WTC11 (cell line): Measurements from ENCODE around the gene TMEM97.

ENCODE experiments used
- CTCF ChIP-seq: fragments of 200-600 bp; IDR thresholded peaks from 2 replicates; pipeline ENCODE4 v1.8.0; 2022; ENCODE audit warnings: antibody characterized with exemption
- ETV6 ChIP-seq: sonication (generic); formaldehyde crosslinking; IDR thresholded peaks from 2 replicates; pipeline ENCODE4 v1.8.1; 2022; ENCODE audit warnings: mild to moderate bottlenecking, missing genetic modification reagents
- HMGXB4 ChIP-seq: sonication (generic); formaldehyde crosslinking; IDR thresholded peaks from 2 replicates; pipeline ENCODE4 v1.8.1; 2023; ENCODE audit warnings: mild to moderate bottlenecking, moderate library complexity, missing genetic modification reagents
- TEAD1 ChIP-seq: sonication (generic); formaldehyde crosslinking; IDR thresholded peaks from 2 replicates; pipeline ENCODE4 v1.8.0; 2022; ENCODE audit warnings: mild to moderate bottlenecking, missing genetic modification reagents
- TF ChIP-seq, protein P1 (sequence below): sonication (generic); formaldehyde crosslinking; IDR thresholded peaks from 2 replicates; pipeline ENCODE4 v1.8.1; 2023; ENCODE audit warnings: mild to moderate bottlenecking, missing genetic modification reagents, moderate library complexity
- TF ChIP-seq, protein P2 (sequence below): fragments of 250-450 bp; sonication (Bioruptor Pico); IDR thresholded peaks from 2 replicates; pipeline ENCODE4 v1.9.0; 2021; ENCODE audit warnings: mild to moderate bottlenecking, borderline replicate concordance

- TF ChIP-seq, protein P1, sequence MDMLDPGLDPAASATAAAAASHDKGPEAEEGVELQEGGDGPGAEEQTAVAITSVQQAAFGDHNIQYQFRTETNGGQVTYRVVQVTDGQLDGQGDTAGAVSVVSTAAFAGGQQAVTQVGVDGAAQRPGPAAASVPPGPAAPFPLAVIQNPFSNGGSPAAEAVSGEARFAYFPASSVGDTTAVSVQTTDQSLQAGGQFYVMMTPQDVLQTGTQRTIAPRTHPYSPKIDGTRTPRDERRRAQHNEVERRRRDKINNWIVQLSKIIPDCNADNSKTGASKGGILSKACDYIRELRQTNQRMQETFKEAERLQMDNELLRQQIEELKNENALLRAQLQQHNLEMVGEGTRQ, result no peak
- TF ChIP-seq ETV6 (no peak), HMGXB4 (no peak), TEAD1 (no peak), CTCF (no peak)
- TF ChIP-seq, protein P2, sequence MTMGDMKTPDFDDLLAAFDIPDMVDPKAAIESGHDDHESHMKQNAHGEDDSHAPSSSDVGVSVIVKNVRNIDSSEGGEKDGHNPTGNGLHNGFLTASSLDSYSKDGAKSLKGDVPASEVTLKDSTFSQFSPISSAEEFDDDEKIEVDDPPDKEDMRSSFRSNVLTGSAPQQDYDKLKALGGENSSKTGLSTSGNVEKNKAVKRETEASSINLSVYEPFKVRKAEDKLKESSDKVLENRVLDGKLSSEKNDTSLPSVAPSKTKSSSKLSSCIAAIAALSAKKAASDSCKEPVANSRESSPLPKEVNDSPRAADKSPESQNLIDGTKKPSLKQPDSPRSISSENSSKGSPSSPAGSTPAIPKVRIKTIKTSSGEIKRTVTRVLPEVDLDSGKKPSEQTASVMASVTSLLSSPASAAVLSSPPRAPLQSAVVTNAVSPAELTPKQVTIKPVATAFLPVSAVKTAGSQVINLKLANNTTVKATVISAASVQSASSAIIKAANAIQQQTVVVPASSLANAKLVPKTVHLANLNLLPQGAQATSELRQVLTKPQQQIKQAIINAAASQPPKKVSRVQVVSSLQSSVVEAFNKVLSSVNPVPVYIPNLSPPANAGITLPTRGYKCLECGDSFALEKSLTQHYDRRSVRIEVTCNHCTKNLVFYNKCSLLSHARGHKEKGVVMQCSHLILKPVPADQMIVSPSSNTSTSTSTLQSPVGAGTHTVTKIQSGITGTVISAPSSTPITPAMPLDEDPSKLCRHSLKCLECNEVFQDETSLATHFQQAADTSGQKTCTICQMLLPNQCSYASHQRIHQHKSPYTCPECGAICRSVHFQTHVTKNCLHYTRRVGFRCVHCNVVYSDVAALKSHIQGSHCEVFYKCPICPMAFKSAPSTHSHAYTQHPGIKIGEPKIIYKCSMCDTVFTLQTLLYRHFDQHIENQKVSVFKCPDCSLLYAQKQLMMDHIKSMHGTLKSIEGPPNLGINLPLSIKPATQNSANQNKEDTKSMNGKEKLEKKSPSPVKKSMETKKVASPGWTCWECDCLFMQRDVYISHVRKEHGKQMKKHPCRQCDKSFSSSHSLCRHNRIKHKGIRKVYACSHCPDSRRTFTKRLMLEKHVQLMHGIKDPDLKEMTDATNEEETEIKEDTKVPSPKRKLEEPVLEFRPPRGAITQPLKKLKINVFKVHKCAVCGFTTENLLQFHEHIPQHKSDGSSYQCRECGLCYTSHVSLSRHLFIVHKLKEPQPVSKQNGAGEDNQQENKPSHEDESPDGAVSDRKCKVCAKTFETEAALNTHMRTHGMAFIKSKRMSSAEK, result no peak
Measured at GRCh38 chr17:28324267-28324745, 5.3 kb downstream of the TMEM97 start.
